Colonic mucosa (tissue), 4 donors: ENCODE results near the gene ZNF516. TPM values are rescaled to one million over a fixed set of nuclear protein-coding genes. Genes with fewer than 3 reads are reported as not detected.

Experiments
- DNase-seq: peaks from one replicate; pipeline ENCODE4 v3.0.0-alpha.2; 2020
- H3K27ac ChIP-seq: fragments of 200-600 bp; one replicate; pipeline ENCODE4 v1.8.0; 2021
- H3K27me3 ChIP-seq: fragments of 200-600 bp; one replicate; pipeline ENCODE4 v1.8.0; 2021
- H3K36me3 ChIP-seq: fragments of 200-600 bp; one replicate; pipeline ENCODE4 v1.8.0; 2021
- H3K4me1 ChIP-seq: fragments of 200-600 bp; one replicate; pipeline ENCODE4 v1.8.0; 2021; ENCODE audit warnings: mild to moderate bottlenecking
- H3K4me3 ChIP-seq: fragments of 200-600 bp; one replicate; pipeline ENCODE4 v1.8.0; 2021
- H3K9ac ChIP-seq, 2 donors: one replicate each; pipeline ENCODE4 v1.7.0; 2013; ENCODE audit warnings: control low read depth in 2 of 2, low read depth in 2 of 2, low read length in 2 of 2
- H3K9me3 ChIP-seq: fragments of 200-600 bp; one replicate; pipeline ENCODE4 v1.8.0; 2021
- CTCF ChIP-seq: fragments of 200-600 bp; IDR thresholded peaks from one replicate; pipeline ENCODE4 v1.8.0; 2022; ENCODE audit warnings: antibody characterized with exemption, mild to moderate bottlenecking
- intact Hi-C: fragments of 100-400 bp; cut with DNase I; formaldehyde crosslinking; loops from one replicate; pipeline ENCODE4 v1.14.1; 2022
- total RNA-seq, 2 donors: library from RNA; stranded (reverse); fragmentation: NEBNext Ultra II Directional in 1 of 2; extraction: Animal tissue kit (Norgen Biotek cat#: 25700) in 1 of 2; gene quantifications; one replicate each; pipeline ENCODE4 v1.2.1, GENCODE V29; 2021
- donor health status: healthy.
- donor health status: DM: no; HTN: no; CAD: no.
- donor health status: DM: no; HTN: no; CAD: no.

Gene ZNF516
- total RNA-seq, 2 donors from 2014 or later = 15.2 to 21.3 TPM

GRCh38 chr18:76378526-76379215, 116.4 kb downstream of the ZNF516 start:
- Histone ChIP-seq H3K9me3 (no peaks in the 10 kb centered on the region), H3K27me3 (no peaks in the 10 kb centered on the region), H3K9ac (no peak overlapping the region), H3K4me3 (no peak overlapping the region), H3K27ac (no peak overlapping the region), H3K36me3 (peaks cover 6% of the 10 kb centered on the region), H3K4me1 (no peaks in the 10 kb centered on the region)
- no peak for TF ChIP-seq CTCF
- DNase-seq = no peak
- intact Hi-C loops = no loop called here

GRCh38 chr18:76377359-76377756, 117.7 kb downstream of the ZNF516 start:
- no peak for DNase-seq
- no peaks in the 10 kb centered on the region for H3K27me3 ChIP-seq
- no peak for TF ChIP-seq CTCF
- H3K36me3 ChIP-seq = peaks cover 6% of the 10 kb centered on the region
- no peaks in the 10 kb centered on the region for H3K9me3 ChIP-seq
- H3K27ac ChIP-seq = no peak overlapping the region
- intact Hi-C loops = no loop called here
- H3K9ac ChIP-seq = no peak overlapping the region
- H3K4me3 ChIP-seq = no peak overlapping the region
- no peaks in the 10 kb centered on the region for H3K4me1 ChIP-seq

GRCh38 chr18:76376668-76377358, 118.2 kb downstream of the ZNF516 start:
- H3K36me3 ChIP-seq = peaks cover 6% of the 10 kb centered on the region
- H3K9ac ChIP-seq = no peak overlapping the region
- H3K9me3 ChIP-seq = no peaks in the 10 kb centered on the region
- no peaks in the 10 kb centered on the region for H3K27me3 ChIP-seq
- H3K4me3 ChIP-seq = no peak overlapping the region
- H3K27ac ChIP-seq = no peak overlapping the region
- no peak for DNase-seq
- intact Hi-C loops = no loop called here
- no peaks in the 10 kb centered on the region for H3K4me1 ChIP-seq
- TF ChIP-seq CTCF = no peak

- H3K4me3 ChIP-seq = no peak overlapping the region
- H3K4me1 ChIP-seq = no peaks in the 10 kb centered on the region
- no peak overlapping the region for H3K9ac ChIP-seq
- no peak for DNase-seq
- H3K27me3 ChIP-seq = no peaks in the 10 kb centered on the region
- H3K9me3 ChIP-seq = no peaks in the 10 kb centered on the region
- no peak for TF ChIP-seq CTCF
- H3K27ac ChIP-seq = no peak overlapping the region
- H3K36me3 ChIP-seq = peaks cover 6% of the 10 kb centered on the region
- intact Hi-C loops = no loop called here
Observed at GRCh38 chr18:76376225-76376624, 118.8 kb downstream of the ZNF516 start.

- Histone ChIP-seq H3K36me3 (peaks cover 6% of the 10 kb centered on the region), H3K9ac (no peak overlapping the region), H3K9me3 (no peaks in the 10 kb centered on the region), H3K4me1 (no peaks in the 10 kb centered on the region), H3K27me3 (no peaks in the 10 kb centered on the region), H3K27ac (no peak overlapping the region), H3K4me3 (no peak overlapping the region)
- no peak for TF ChIP-seq CTCF
- DNase-seq = no peak
- intact Hi-C loops = no loop called here
Observed at GRCh38 chr18:76374330-76375281, 120.4 kb downstream of the ZNF516 start.
